CD8-positive, alpha-beta memory T cell (primary cell): Measurements from ENCODE around the gene DUS2. TPM values are rescaled to one million over a fixed set of nuclear protein-coding genes. Genes with fewer than 3 reads are reported as not detected.
A peak's percentile ranks its signal among the peaks of the same experiment; 100 is the strongest.
"Not testable (repeated sequence)": the region's sequence is repeated elsewhere in the genome, so short reads cannot be mapped to it uniquely, and the experiment has no call there.

Source experiments
- CTCF ChIA-PET: fragments of 350-600 bp; sonication (Branson Sonifier 250); formaldehyde crosslinking; loops from one replicate; lab custom pipeline; 2021; ENCODE audit warnings: antibody characterized with exemption; lab: Charles Lee
- POLR2A ChIA-PET: fragments of 350-600 bp; sonication (Branson Sonifier 250); formaldehyde crosslinking; loops from one replicate; lab custom pipeline; 2021; ENCODE audit warnings: antibody characterized with exemption; lab: Charles Lee
- DNase-seq, 5 donors: peaks; one replicate each; pipeline versions ENCODE4 v3.0.0 to v3.0.0-alpha.2; 2020 to 2022; ENCODE audit warnings: mixed read lengths in 1 of 5
- H3K27ac ChIP-seq: one replicate; pipeline ENCODE4 v1.7.0; 2013; ENCODE audit warnings: low read depth, mild to moderate bottlenecking, low read length, moderate library complexity
- H3K27me3 ChIP-seq: 2 replicates; pipeline ENCODE4 v1.7.0; 2013; ENCODE audit warnings: low read length, mild to moderate bottlenecking; ENCODE audit not compliant: insufficient read depth, poor library complexity, severe bottlenecking
- H3K36me3 ChIP-seq: 2 replicates; pipeline ENCODE4 v1.7.0; 2013; ENCODE audit warnings: mild to moderate bottlenecking, low read length, moderate library complexity; ENCODE audit not compliant: insufficient read depth
- H3K4me1 ChIP-seq: 2 replicates; pipeline ENCODE4 v1.7.0; 2013; ENCODE audit warnings: mild to moderate bottlenecking, low read length, moderate library complexity; ENCODE audit not compliant: insufficient read depth
- H3K4me3 ChIP-seq: 2 replicates; pipeline ENCODE4 v1.7.0; 2013; ENCODE audit warnings: mild to moderate bottlenecking, low read length
- H3K9me3 ChIP-seq: 2 replicates; pipeline ENCODE4 v1.7.0; 2013; ENCODE audit warnings: mild to moderate bottlenecking, low read length
- H3K27ac Mint-ChIP-seq, 8 donors: one replicate each; pipeline ENCODE4 v1.8.0; 2020 to 2021; ENCODE audit warnings: mixed read lengths in 8 of 8, mild to moderate bottlenecking in 6 of 8, inconsistent platforms in 3 of 8, moderate library complexity in 3 of 8
- H3K27me3 Mint-ChIP-seq, 2 donors: one replicate each; pipeline ENCODE4 v1.8.0; 2020 to 2021; ENCODE audit warnings: mixed read lengths in 2 of 2, mild to moderate bottlenecking in 1 of 2, moderate library complexity in 1 of 2
- H3K36me3 Mint-ChIP-seq, 3 donors: one replicate each; pipeline ENCODE4 v1.8.0; 2020 to 2021; ENCODE audit warnings: mixed read lengths in 3 of 3, inconsistent platforms in 1 of 3, mild to moderate bottlenecking in 1 of 3
- H3K4me1 Mint-ChIP-seq, 3 donors: one replicate each; pipeline ENCODE4 v1.8.0; 2020 to 2021; ENCODE audit warnings: mixed read lengths in 3 of 3, inconsistent platforms in 1 of 3, mild to moderate bottlenecking in 1 of 3
- H3K4me3 Mint-ChIP-seq, 7 donors: one replicate each; pipeline ENCODE4 v1.8.0; 2020 to 2021; ENCODE audit warnings: mixed read lengths in 7 of 7, mild to moderate bottlenecking in 6 of 7, moderate library complexity in 4 of 7, inconsistent platforms in 2 of 7
- H3K9me3 Mint-ChIP-seq, 5 donors: one replicate each; pipeline ENCODE4 v1.8.0; 2020 to 2022; ENCODE audit warnings: mixed read lengths in 5 of 5, mild to moderate bottlenecking in 3 of 5, moderate library complexity in 2 of 5, inconsistent platforms in 1 of 5
- polyA plus RNA-seq: library from polyadenylated mRNA; unstranded; fragments of 300-500 nt; fragmentation: Illumina TruSeq; gene quantifications from one replicate; pipeline ENCODE4 v1.2.3, GENCODE V29; 2021
- total RNA-seq, 2 experiments: library from RNA; stranded (reverse); gene quantifications; one replicate each; pipeline ENCODE4 v1.2.3, GENCODE V29; 2021

The DUS2 gene
- total and polyA plus RNA-seq, 3 experiments from 2014 or later: 15.3 to 32.2 (median 31.3) TPM

DNA sequence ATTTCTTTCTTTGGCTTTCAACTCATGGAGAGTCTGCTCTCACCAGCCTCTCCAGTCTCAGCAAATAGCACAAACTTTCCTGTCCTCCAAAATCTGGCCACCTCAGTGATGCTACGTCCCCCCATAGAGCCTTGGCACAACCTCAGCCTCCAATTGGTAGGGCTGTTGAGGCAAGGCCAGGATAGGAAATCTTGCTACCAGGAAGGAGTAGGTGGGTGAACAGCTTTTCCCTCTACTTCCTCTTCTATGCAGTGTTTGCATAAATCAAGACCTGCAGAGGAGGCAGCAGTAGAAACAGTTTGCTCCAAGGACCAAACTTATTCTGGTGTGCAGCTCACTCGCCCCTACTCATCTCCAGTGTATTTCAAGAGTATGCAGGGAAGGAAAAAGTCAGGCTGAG, 23.1 kb upstream of the DUS2 start:
- Histone ChIP-seq H3K36me3 (no peaks in the 10 kb centered on the region), H3K27me3 (no peaks in the 10 kb centered on the region), H3K9me3 (no peaks in the 10 kb centered on the region), H3K27ac (no peak overlapping the region), H3K4me3 (peak overlapping the region; percentile 70), H3K4me1 (peaks cover 46% of the 10 kb centered on the region)
- peaks cover 0 to 11% (median 2%) of the 10 kb centered on the region in 3 donors for H3K36me3 Mint-ChIP-seq
- H3K4me1 Mint-ChIP-seq: peaks cover 48 to 71% (median 55%) of the 10 kb centered on the region in 3 donors
- H3K9me3 Mint-ChIP-seq: no peaks in the 10 kb centered on the region
- peak overlapping the region; percentile 83 to 92 (median 85) for H3K4me3 Mint-ChIP-seq
- H3K27me3 Mint-ChIP-seq: no peaks in the 10 kb centered on the region
- ChIA-PET CTCF (interaction anchor here (1.4 to 3.4 kb wide), 3 partner anchors 23 to 84 kb away, joined by 3 to 16 read pairs (median 15); partner anchors contain the start of genes DDX28 and DUS2), POLR2A (interaction anchor here (0.8 to 1.3 kb wide), 2 partner anchors 17 to 27 kb away, joined by 3 read pairs; no protein-coding TSS in a partner anchor)
- peak in 1 of 5 donors; percentile 27 for DNase-seq
- peak overlapping the region; percentile 77 to 96 (median 95) for H3K27ac Mint-ChIP-seq

DNA sequence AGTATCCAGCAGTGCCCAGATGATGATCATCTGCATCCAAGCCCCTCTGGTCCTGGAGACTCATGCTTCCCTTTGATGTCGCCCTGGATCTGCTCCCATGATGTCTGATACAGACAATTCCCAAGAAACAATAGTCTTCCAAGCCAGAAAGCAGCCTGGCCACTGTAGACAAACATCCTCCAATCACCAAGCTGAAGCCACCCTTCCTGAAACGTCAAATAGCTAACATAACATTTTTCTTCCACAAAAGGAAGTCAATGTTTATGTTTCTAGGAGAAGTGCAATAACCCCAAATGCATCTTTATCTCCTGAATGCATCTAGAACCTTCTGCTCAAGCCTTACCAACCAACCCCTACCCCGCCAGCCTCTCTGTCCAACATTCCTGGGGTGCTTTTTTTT, 22.6 kb upstream of the DUS2 start:
- Mint-ChIP-seq H3K27ac (peak overlapping the region; percentile 77 to 96 (median 95)), H3K27me3 (no peaks in the 10 kb centered on the region), H3K4me1 (peaks cover 48 to 71% (median 55%) of the 10 kb centered on the region in 3 donors), H3K9me3 (no peaks in the 10 kb centered on the region), H3K4me3 (peak overlapping the region; percentile 83 to 92 (median 85)), H3K36me3 (peaks cover 0 to 9% (median 2%) of the 10 kb centered on the region in 3 donors)
- no peaks in the 10 kb centered on the region for H3K36me3 ChIP-seq
- H3K27me3 ChIP-seq: no peaks in the 10 kb centered on the region
- peak overlapping the region; percentile 70 for H3K4me3 ChIP-seq
- peaks cover 51% of the 10 kb centered on the region for H3K4me1 ChIP-seq
- ChIA-PET CTCF (interaction anchor here (0.6 to 3.4 kb wide), 4 partner anchors 22 to 176 kb away, joined by 3 to 16 read pairs (median 9); partner anchors contain the start of genes DDX28 and DUS2), POLR2A (interaction anchor here (0.6 to 0.8 kb wide), 2 partner anchors 26 to 101 kb away, joined by 3 to 4 read pairs; no protein-coding TSS in a partner anchor)
- no peaks in the 10 kb centered on the region for H3K9me3 ChIP-seq
- DNase-seq: peak in 1 of 5 donors; percentile 44
- H3K27ac ChIP-seq: no peak overlapping the region

DNA sequence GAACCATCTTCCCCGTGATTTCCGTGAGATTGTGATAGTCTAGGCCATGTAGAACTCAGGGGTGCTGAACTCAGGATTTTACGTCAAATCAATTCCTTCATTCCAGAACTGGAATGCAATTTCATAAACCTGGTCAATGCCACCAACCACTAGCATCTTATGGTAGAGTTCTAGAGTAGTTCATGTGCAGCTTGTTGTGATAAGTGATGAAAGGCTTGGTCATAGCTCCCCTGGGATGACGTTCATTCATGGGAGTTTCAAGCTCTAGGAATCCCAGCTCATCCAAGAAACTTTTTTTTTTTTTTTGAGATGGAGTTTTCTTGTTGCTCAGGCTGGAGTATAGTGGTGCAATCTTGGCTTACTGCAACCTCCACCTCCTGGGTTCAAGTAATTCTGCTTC, 20.1 kb upstream of the DUS2 start:
- peaks cover 0 to 7% (median 0%) of the 10 kb centered on the region in 3 donors for H3K36me3 Mint-ChIP-seq
- peak overlapping the region in 2 of 7 donors; percentile 20 to 54 for H3K4me3 Mint-ChIP-seq
- no peaks in the 10 kb centered on the region for H3K9me3 ChIP-seq
- no peak overlapping the region for H3K27ac ChIP-seq
- ChIA-PET CTCF (interaction anchor here (0.9 to 3.2 kb wide), 2 partner anchors 9 to 38 kb away, joined by 5 to 16 read pairs; no protein-coding TSS in a partner anchor), POLR2A (no interaction called here)
- no peaks in the 10 kb centered on the region for H3K36me3 ChIP-seq
- H3K27me3 Mint-ChIP-seq: no peaks in the 10 kb centered on the region
- no peaks in the 10 kb centered on the region for H3K27me3 ChIP-seq
- peak overlapping the region in 6 of 8 donors; percentile 23 to 83 (median 56) for H3K27ac Mint-ChIP-seq
- peaks cover 52 to 63% (median 61%) of the 10 kb centered on the region in 3 donors for H3K4me1 Mint-ChIP-seq
- H3K4me3 ChIP-seq: no peak overlapping the region
- no peaks in the 10 kb centered on the region for H3K9me3 Mint-ChIP-seq
- peaks cover 61% of the 10 kb centered on the region for H3K4me1 ChIP-seq
- no peak for DNase-seq

DNA sequence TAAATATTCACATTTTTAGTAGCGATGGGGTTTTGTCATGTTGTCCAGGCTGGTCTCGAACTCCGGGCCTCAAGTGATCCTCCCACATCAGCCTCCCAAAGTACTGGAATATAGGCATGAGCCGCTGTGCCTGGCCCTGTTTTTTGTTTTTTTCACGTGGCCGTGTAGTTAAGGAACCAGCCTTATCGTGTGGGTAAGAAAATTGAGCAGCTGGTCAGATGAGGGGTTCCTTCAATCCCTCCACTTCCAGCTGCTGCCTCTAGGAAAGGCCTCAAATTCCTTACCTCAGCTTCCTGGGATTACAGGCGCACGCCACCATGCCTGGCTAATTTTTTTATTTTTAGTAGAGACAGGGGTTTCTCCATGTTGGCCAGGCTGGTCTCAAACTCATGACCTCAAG, 17.9 kb upstream of the DUS2 start:
- Histone ChIP-seq H3K27ac (no peak overlapping the region), H3K27me3 (no peaks in the 10 kb centered on the region), H3K9me3 (no peaks in the 10 kb centered on the region), H3K4me3 (no peak overlapping the region), H3K4me1 (peaks cover 47% of the 10 kb centered on the region), H3K36me3 (no peaks in the 10 kb centered on the region)
- POLR2A ChIA-PET: interaction anchor here (1.3 to 2.0 kb wide), 4 partner anchors 11 to 70 kb away, joined by 4 to 12 read pairs (median 8); partner anchors contain the start of genes DDX28 and DUS2
- Mint-ChIP-seq H3K4me1 (peaks cover 38 to 48% (median 48%) of the 10 kb centered on the region in 3 donors), H3K27me3 (no peaks in the 10 kb centered on the region), H3K36me3 (no peaks in the 10 kb centered on the region), H3K9me3 (no peaks in the 10 kb centered on the region), H3K27ac (peak overlapping the region; percentile 82 to 98 (median 93)), H3K4me3 (peak overlapping the region in 5 of 7 donors; percentile 51 to 78 (median 74))
- CTCF ChIA-PET: interaction anchor here (0.7 to 5.0 kb wide), 7 partner anchors 9 to 37 kb away, joined by 3 to 19 read pairs (median 8); partner anchors contain the start of genes DDX28, DPEP2NB and DUS2
- DNase-seq: no peak

DNA sequence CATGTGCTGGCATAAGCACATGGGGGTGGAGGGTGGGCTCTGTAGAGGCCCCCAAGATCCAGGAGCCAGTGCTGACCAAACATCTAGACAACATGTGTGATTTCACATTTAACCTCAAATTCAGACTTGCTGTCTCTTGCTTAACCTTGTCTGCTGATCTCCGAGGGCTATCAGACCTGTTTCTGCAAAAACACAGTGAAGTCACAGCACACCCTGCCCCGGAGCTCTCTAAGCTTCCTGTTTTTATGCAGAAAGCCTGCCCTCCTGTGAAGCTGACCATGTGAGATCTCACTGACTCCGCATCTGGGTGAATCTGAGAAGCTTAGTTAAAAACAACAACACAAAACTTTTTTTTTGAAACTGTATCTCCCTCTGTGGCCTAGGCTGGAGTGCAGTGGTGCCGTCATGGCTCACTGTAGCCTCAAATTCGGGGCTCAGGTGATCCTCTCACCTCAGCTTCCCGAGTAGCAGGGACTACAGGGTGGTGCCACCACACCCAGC, 17.2 kb upstream of the DUS2 start:
- no peaks in the 10 kb centered on the region for H3K9me3 ChIP-seq
- Mint-ChIP-seq H3K4me1 (peaks cover 35 to 42% (median 42%) of the 10 kb centered on the region in 3 donors), H3K9me3 (no peaks in the 10 kb centered on the region), H3K27ac (peak overlapping the region; percentile 82 to 98 (median 93)), H3K36me3 (no peaks in the 10 kb centered on the region), H3K4me3 (peak overlapping the region in 6 of 7 donors; percentile 49 to 78 (median 73)), H3K27me3 (no peaks in the 10 kb centered on the region)
- H3K27ac ChIP-seq: peak overlapping the region; percentile 41
- ChIA-PET POLR2A (interaction anchor here (0.5 to 2.0 kb wide), 5 partner anchors 12 to 131 kb away, joined by 3 to 12 read pairs (median 6); partner anchors contain the start of genes DDX28 and DUS2), CTCF (interaction anchor here (0.7 to 5.0 kb wide), 10 partner anchors 10 to 36 kb away, joined by 3 to 19 read pairs (median 4); partner anchors contain the start of genes DDX28, DPEP2NB and DUS2)
- no peak overlapping the region for H3K4me3 ChIP-seq
- H3K27me3 ChIP-seq: no peaks in the 10 kb centered on the region
- DNase-seq: peak in 3 of 5 donors; percentile 57 to 72 (median 70)
- no peaks in the 10 kb centered on the region for H3K36me3 ChIP-seq
- H3K4me1 ChIP-seq: peaks cover 41% of the 10 kb centered on the region

DNA sequence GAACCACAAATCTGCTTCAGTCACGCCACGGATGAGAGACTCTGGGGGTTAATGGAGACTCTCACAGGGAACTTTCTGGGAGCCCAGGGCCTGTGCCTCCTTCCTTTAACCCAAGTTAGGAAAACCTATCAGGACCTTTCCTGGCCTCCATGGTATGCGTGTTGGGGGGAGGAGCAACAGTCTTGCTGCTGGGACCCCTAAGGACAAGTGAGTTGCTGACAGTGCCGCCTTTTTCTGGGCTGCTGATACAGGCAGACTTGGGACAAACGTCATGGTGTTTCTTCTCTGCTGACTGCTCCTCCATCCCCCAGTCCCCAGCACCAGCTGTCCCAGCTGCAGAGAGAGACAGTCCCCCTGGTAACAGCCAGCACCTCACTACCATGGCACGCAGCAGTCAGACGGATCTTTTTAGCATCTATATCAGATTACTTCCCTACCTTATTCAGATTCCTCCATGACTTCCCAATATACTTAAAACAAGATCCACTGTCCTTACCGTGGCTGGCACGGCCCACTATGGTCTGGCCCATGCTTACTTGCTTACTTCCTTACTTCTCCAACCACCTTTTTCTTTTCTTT, 13.8 kb upstream of the DUS2 start:
- no peaks in the 10 kb centered on the region for H3K36me3 ChIP-seq
- Mint-ChIP-seq H3K36me3 (no peaks in the 10 kb centered on the region), H3K27me3 (no peaks in the 10 kb centered on the region), H3K4me3 (no peak overlapping the region), H3K27ac (peak overlapping the region in 3 of 8 donors; percentile 43 to 63 (median 61)), H3K9me3 (no peaks in the 10 kb centered on the region), H3K4me1 (peaks cover 26 to 31% (median 27%) of the 10 kb centered on the region in 3 donors)
- CTCF ChIA-PET: interaction anchor here (2.3 kb wide), 1 partner anchor 15 kb away, joined by 6 read pairs; no protein-coding TSS in a partner anchor
- H3K9me3 ChIP-seq: no peaks in the 10 kb centered on the region
- peaks cover 23% of the 10 kb centered on the region for H3K4me1 ChIP-seq
- no peaks in the 10 kb centered on the region for H3K27me3 ChIP-seq
- no peak overlapping the region for H3K4me3 ChIP-seq
- POLR2A ChIA-PET: no interaction called here
- no peak for DNase-seq
- H3K27ac ChIP-seq: no peak overlapping the region

DNA sequence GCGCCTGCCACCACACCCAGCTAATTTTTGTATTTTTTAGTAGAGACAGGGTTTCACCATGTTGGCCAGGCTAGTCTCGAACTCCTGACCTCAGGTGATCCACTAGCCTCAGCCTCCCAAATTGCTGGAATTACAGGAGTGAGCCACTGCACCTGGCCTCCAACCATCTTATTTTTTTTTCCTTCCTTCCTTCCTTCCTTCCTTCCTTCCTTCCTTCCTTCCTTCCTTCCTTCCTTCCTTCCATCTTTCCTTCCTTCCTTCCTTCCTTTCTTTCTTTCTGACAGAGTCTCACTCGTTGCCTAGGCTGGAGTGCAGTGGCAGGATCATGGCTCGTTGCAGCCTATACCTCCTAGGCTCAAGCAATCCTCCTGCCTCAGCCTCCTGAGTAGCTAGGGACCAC, 13.2 kb upstream of the DUS2 start:
- H3K9me3 ChIP-seq, H3K4me3 Mint-ChIP-seq, H3K36me3 Mint-ChIP-seq, H3K27ac ChIP-seq, H3K27me3 ChIP-seq, DNase-seq, H3K36me3 ChIP-seq, H3K27me3 Mint-ChIP-seq, H3K9me3 Mint-ChIP-seq, POLR2A ChIA-PET, H3K4me3 ChIP-seq: not testable (repeated sequence)
- H3K27ac Mint-ChIP-seq: peak overlapping the region in 5 of 8 donors; percentile 11 to 71 (median 47)
- H3K4me1 Mint-ChIP-seq: peaks cover 22 to 29% (median 24%) of the 10 kb centered on the region in 3 donors
- H3K4me1 ChIP-seq: peaks cover 19% of the 10 kb centered on the region
- CTCF ChIA-PET: interaction anchor here (0.7 to 1.0 kb wide), 2 partner anchors 8 to 218 kb away, joined by 3 read pairs; no protein-coding TSS in a partner anchor
